Measurements from ENCODE around the gene COPS3.

DNA sequence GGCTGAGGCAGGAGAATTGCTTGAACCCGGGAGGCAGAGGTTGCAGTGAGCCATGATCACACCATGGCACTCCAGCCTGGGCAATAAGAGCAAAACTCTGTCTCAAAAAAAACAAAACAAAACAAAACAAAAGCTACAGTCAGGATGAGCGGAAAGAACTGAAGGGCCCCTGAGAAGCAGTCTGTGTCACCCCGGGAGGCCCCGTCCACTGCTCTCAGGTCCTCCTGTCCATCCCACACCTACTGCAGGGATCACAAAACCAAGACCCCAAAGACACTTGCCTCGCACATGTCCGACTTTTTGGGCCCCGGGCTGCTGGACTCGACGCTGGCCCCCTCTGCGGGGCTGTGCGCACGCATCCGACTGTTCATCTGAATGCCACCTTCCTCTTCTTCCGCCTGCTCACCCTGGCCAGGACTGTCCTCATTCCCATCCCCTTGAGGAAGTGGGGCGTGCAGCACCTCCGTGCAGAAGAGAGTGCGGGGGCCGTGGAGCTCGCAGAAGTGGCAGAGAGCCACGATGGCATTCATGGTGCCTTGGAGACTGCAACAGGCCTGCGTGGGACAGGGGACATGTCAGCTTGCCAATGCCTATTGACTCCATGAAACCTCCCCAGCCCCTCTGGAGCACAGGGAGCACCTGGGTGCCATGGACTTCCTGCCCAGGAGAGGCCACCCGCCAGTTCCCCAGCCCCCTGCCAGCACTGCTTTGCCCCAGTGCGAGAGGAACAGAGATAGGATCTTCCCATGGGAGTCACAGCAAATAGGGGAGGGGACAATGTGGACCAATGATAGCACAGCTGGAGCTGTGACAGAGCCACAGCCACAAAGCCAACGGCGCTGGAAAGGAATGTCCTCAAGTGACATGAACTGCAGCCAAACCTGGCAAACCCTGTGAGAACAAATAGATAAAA lies 53.2 kb downstream of the COPS3 start:
- TF ChIP-seq, protein P1, sequence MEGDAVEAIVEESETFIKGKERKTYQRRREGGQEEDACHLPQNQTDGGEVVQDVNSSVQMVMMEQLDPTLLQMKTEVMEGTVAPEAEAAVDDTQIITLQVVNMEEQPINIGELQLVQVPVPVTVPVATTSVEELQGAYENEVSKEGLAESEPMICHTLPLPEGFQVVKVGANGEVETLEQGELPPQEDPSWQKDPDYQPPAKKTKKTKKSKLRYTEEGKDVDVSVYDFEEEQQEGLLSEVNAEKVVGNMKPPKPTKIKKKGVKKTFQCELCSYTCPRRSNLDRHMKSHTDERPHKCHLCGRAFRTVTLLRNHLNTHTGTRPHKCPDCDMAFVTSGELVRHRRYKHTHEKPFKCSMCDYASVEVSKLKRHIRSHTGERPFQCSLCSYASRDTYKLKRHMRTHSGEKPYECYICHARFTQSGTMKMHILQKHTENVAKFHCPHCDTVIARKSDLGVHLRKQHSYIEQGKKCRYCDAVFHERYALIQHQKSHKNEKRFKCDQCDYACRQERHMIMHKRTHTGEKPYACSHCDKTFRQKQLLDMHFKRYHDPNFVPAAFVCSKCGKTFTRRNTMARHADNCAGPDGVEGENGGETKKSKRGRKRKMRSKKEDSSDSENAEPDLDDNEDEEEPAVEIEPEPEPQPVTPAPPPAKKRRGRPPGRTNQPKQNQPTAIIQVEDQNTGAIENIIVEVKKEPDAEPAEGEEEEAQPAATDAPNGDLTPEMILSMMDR (IDR thresholded peaks at IDR 0.05): no peak
- no peak for TF ChIP-seq POLR2A (IDR thresholded peaks at IDR 0.05)

Measured in ovary (tissue), 3 donors.